OCI-M1 (cell line): ENCODE data around the gene RALY.

Experiments used
- DNase-seq: peaks from one replicate; lab custom pipeline; 2025; lab: John Stamatoyannopoulos, UW

RALY gene

GRCh38 chr20:33993576-33994221 is at the start of gene RALY:
RALY (plus strand) TSS chr20:33993911; CDS start chr20:34072075, 78,164 bp downstream.
- DNase-seq: no peak

GRCh38 chr20:33944914-33945313 is 48.8 kb upstream of the RALY start:
- DNase-seq: no peak

- DNase-seq: peak; percentile 12
Measured at GRCh38 chr20:33945391-33946081, 48.2 kb upstream of the RALY start.

GRCh38 chr20:33947709-33948295 is 45.9 kb upstream of the RALY start:
- DNase-seq: peak; percentile 87

GRCh38 chr20:33948480-33948879 is 45.2 kb upstream of the RALY start:
- DNase-seq: peak; percentile 28

GRCh38 chr20:33951171-33951570 is 42.5 kb upstream of the RALY start:
- no peak for DNase-seq

GRCh38 chr20:33954504-33954903 is 39.2 kb upstream of the RALY start:
- DNase-seq: no peak

GRCh38 chr20:33963751-33964150 is 30.0 kb upstream of the RALY start:
- DNase-seq: peak; percentile 27

GRCh38 chr20:33964441-33964840 is 29.3 kb upstream of the RALY start:
- no peak for DNase-seq

- no peak for DNase-seq
Measured at GRCh38 chr20:33967126-33967525, 26.6 kb upstream of the RALY start.

GRCh38 chr20:33969563-33969962 is 24.1 kb upstream of the RALY start:
- DNase-seq: no peak

GRCh38 chr20:33970229-33970628 is 23.5 kb upstream of the RALY start:
- DNase-seq: no peak

GRCh38 chr20:33971147-33971975 is 22.4 kb upstream of the RALY start:
- no peak for DNase-seq

- DNase-seq: no peak
Measured at GRCh38 chr20:33976959-33977358, 16.8 kb upstream of the RALY start.

GRCh38 chr20:33977535-33977934 is 16.2 kb upstream of the RALY start:
- DNase-seq: no peak

GRCh38 chr20:33979094-33979493 is 14.6 kb upstream of the RALY start:
- DNase-seq: no peak

GRCh38 chr20:33981347-33981746 is 12.4 kb upstream of the RALY start:
- DNase-seq: no peak

- DNase-seq: no peak
Measured at GRCh38 chr20:33981964-33982363, 11.7 kb upstream of the RALY start.

- no peak for DNase-seq
Measured at GRCh38 chr20:33983371-33983770, 10.3 kb upstream of the RALY start.

- no peak for DNase-seq
Measured at GRCh38 chr20:33984182-33984719, 9.5 kb upstream of the RALY start.

- DNase-seq: no peak
Measured at GRCh38 chr20:33985280-33985679, 8.4 kb upstream of the RALY start.

GRCh38 chr20:33985830-33986229 is 7.9 kb upstream of the RALY start:
- no peak for DNase-seq
